Liver (tissue), 3 donors: Measurements from ENCODE around the gene CCR6.

ENCODE experiments used
- EGR1 ChIP-seq, 2 donors: IDR thresholded peaks; 2 replicates each; pipeline ENCODE4 v1.6.1; 2016 to 2018; ENCODE audit warnings: antibody characterized with exemption in 2 of 2, low read depth in 2 of 2
- HNF4A ChIP-seq, 2 donors: conservative IDR thresholded peaks; 2 replicates each; pipeline ENCODE4 v1.6.1; 2016; ENCODE audit warnings: antibody characterized with exemption in 2 of 2, mild to moderate bottlenecking in 2 of 2
- JUND ChIP-seq, 2 donors: IDR thresholded peaks; 2 replicates each; pipeline ENCODE4 v1.6.1; 2016; ENCODE audit warnings: antibody characterized with exemption in 2 of 2
- YY1 ChIP-seq: IDR thresholded peaks from 2 replicates; pipeline ENCODE4 v1.6.1; 2016; ENCODE audit warnings: antibody characterized with exemption, mild to moderate bottlenecking
- TF ChIP-seq, protein P1 (sequence below): IDR thresholded peaks from 2 replicates; pipeline ENCODE4 v1.6.1; 2016; ENCODE audit warnings: antibody characterized with exemption
- TF ChIP-seq, protein P2 (sequence below): fragments of 150-350 bp; IDR thresholded peaks from 2 replicates; pipeline ENCODE4 v1.5.1; 2017; ENCODE audit warnings: improper control_type of control experiment, low read depth, low read length; ENCODE audit not compliant: missing input control
- donor health status: healthy.
- donor health status: healthy.

DNA sequence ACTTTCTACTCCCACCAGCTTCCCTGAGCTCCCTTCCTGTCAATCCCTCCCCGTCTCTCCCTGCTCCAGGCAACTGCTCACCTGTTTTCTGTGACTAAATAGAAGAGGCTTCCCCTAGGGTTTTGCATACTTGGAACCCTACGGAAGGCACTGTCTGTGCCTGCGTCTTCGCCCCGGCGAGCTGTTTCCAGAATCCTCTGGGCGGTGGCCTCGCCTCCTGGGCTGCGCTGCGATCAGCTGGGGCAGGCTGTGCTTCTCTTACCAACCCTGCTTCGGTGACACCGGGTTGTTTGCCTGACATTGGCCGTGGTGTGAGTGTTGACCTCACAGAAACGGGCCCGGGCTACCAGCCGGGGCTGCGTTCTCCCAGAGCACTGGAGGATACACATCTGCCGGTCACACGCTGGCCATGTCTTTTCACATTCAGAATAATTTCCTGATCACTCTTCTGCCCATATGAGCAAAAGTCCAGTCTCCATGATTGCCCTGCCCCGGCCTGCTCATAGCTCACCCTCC is 29.4 kb upstream of the CCR6 start:
- TF ChIP-seq, protein P1, sequence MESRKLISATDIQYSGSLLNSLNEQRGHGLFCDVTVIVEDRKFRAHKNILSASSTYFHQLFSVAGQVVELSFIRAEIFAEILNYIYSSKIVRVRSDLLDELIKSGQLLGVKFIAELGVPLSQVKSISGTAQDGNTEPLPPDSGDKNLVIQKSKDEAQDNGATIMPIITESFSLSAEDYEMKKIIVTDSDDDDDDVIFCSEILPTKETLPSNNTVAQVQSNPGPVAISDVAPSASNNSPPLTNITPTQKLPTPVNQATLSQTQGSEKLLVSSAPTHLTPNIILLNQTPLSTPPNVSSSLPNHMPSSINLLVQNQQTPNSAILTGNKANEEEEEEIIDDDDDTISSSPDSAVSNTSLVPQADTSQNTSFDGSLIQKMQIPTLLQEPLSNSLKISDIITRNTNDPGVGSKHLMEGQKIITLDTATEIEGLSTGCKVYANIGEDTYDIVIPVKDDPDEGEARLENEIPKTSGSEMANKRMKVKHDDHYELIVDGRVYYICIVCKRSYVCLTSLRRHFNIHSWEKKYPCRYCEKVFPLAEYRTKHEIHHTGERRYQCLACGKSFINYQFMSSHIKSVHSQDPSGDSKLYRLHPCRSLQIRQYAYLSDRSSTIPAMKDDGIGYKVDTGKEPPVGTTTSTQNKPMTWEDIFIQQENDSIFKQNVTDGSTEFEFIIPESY = no peak
- TF ChIP-seq, protein P2, sequence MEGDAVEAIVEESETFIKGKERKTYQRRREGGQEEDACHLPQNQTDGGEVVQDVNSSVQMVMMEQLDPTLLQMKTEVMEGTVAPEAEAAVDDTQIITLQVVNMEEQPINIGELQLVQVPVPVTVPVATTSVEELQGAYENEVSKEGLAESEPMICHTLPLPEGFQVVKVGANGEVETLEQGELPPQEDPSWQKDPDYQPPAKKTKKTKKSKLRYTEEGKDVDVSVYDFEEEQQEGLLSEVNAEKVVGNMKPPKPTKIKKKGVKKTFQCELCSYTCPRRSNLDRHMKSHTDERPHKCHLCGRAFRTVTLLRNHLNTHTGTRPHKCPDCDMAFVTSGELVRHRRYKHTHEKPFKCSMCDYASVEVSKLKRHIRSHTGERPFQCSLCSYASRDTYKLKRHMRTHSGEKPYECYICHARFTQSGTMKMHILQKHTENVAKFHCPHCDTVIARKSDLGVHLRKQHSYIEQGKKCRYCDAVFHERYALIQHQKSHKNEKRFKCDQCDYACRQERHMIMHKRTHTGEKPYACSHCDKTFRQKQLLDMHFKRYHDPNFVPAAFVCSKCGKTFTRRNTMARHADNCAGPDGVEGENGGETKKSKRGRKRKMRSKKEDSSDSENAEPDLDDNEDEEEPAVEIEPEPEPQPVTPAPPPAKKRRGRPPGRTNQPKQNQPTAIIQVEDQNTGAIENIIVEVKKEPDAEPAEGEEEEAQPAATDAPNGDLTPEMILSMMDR = no peak
- no peak for TF ChIP-seq HNF4A (conservative IDR thresholded peaks at IDR 0.05)
- no peak for TF ChIP-seq YY1
- TF ChIP-seq JUND (IDR thresholded peaks at IDR 0.05) = no peak
- no peak for TF ChIP-seq EGR1 (IDR thresholded peaks at IDR 0.05; ENCODE audit: low read depth in 2 of 2)
